NOMO-1 (cell line): ENCODE measurements around the gene NUDT17.
"Not testable (repeated sequence)": the region's sequence is repeated elsewhere in the genome, so short reads cannot be mapped to it uniquely, and the experiment has no call there.

Source experiments
- DNase-seq, 2 experiments: peaks; one replicate each; lab custom pipeline; 2025; ENCODE audit not compliant: unreplicated experiment in 2 of 2; lab: John Stamatoyannopoulos, UW

The NUDT17 gene

GRCh38 chr1:145845514-145846161 is at the start of gene NUDT17:
NUDT17 (plus strand) TSS chr1:145845630; CDS start chr1:145845641, 11 bp downstream.
- DNase-seq, result peak; percentile 50 to 60

GRCh38 chr1:145796753-145797152 is 48.7 kb upstream of the NUDT17 start:
- no peak for DNase-seq

GRCh38 chr1:145799806-145800205 is 45.6 kb upstream of the NUDT17 start:
- DNase-seq, result no peak

GRCh38 chr1:145804235-145805045 is 41.0 kb upstream of the NUDT17 start:
- DNase-seq, result peak in 1 of 2 experiments; percentile 20

- no peak for DNase-seq
Observed at GRCh38 chr1:145805057-145805456, 40.4 kb upstream of the NUDT17 start.

GRCh38 chr1:145806408-145806807 is 39.0 kb upstream of the NUDT17 start:
- DNase-seq, result no peak

GRCh38 chr1:145806844-145807243 is 38.6 kb upstream of the NUDT17 start:
- no peak for DNase-seq

- DNase-seq, result not testable (repeated sequence)
Observed at GRCh38 chr1:145812977-145813810, 32.2 kb upstream of the NUDT17 start.

GRCh38 chr1:145818095-145818494 is 27.3 kb upstream of the NUDT17 start:
- not testable (repeated sequence) for DNase-seq

- DNase-seq, result not testable (repeated sequence)
Observed at GRCh38 chr1:145822779-145823331, 22.6 kb upstream of the NUDT17 start.

- peak; percentile 93 to 96 for DNase-seq
Observed at GRCh38 chr1:145823565-145824498, 21.6 kb upstream of the NUDT17 start, which contains the start of the genes POLR3C and RNF115. POLR3C (plus strand) TSS chr1:145824200; CDS start chr1:145825777, 1,577 bp downstream. RNF115 (minus strand) TSS chr1:145824095; CDS start chr1:145823873, 222 bp downstream.

GRCh38 chr1:145824499-145824842 is 21.0 kb upstream of the NUDT17 start:
- peak in 1 of 2 experiments; percentile 61 for DNase-seq

- DNase-seq, result no peak
Observed at GRCh38 chr1:145826030-145826429, 19.4 kb upstream of the NUDT17 start.

GRCh38 chr1:145827966-145828365 is 17.5 kb upstream of the NUDT17 start:
- DNase-seq, result no peak

- DNase-seq, result no peak
Observed at GRCh38 chr1:145828367-145829026, 16.9 kb upstream of the NUDT17 start.

- DNase-seq, result not testable (repeated sequence)
Observed at GRCh38 chr1:145830810-145831209, 14.6 kb upstream of the NUDT17 start.

GRCh38 chr1:145837656-145838055 is 7.8 kb upstream of the NUDT17 start:
- DNase-seq, result no peak

GRCh38 chr1:145843031-145843430 is 2.4 kb upstream of the NUDT17 start:
- DNase-seq, result no peak

- DNase-seq, result peak; percentile 70 to 86
Observed at GRCh38 chr1:145845144-145845513, 301 bp upstream of the NUDT17 start.
